Liver (tissue), 9 donors: ENCODE data around the gene AMOTL1. TPM values are rescaled to one million over a fixed set of nuclear protein-coding genes. Genes with fewer than 3 reads are reported as not detected.
A peak's percentile ranks its signal among the peaks of the same experiment; 100 is the strongest.

Experiments
- DNase-seq: peaks from one replicate; pipeline ENCODE4 v3.0.0-alpha.2; 2017; ENCODE audit warnings: low spot score
- H3K27ac ChIP-seq, 2 donors: one replicate each; pipeline ENCODE4 v1.7.0; 2013; ENCODE audit warnings: inconsistent platforms in 2 of 2, low read length in 2 of 2, control low read depth in 1 of 2, low read depth in 1 of 2, mild to moderate bottlenecking in 1 of 2
- H3K27me3 ChIP-seq, 4 donors: one replicate each; pipeline versions ENCODE4 v1.6.1 to v1.7.0; 2013; ENCODE audit warnings: low read length in 3 of 4, inconsistent platforms in 1 of 4, mild to moderate bottlenecking in 1 of 4, moderate library complexity in 1 of 4; ENCODE audit not compliant: control insufficient read depth in 4 of 4, insufficient read depth in 4 of 4
- H3K36me3 ChIP-seq, 4 donors: one replicate each; pipeline versions ENCODE4 v1.6.1 to v1.7.0; 2013; ENCODE audit warnings: low read length in 3 of 4, mild to moderate bottlenecking in 3 of 4, low read depth in 1 of 4, moderate library complexity in 1 of 4; ENCODE audit not compliant: control insufficient read depth in 4 of 4, insufficient read depth in 3 of 4
- H3K4me1 ChIP-seq, 4 donors: one replicate each; pipeline versions ENCODE4 v1.6.1 to v1.7.0; 2013; ENCODE audit warnings: low read length in 3 of 4, mild to moderate bottlenecking in 3 of 4, moderate library complexity in 1 of 4; ENCODE audit not compliant: control insufficient read depth in 4 of 4, insufficient read depth in 4 of 4
- H3K4me3 ChIP-seq, 3 donors: one replicate each; pipeline versions ENCODE4 v1.6.1 to v1.7.0; 2013; ENCODE audit warnings: low read length in 3 of 3, control low read depth in 1 of 3, low read depth in 1 of 3, mild to moderate bottlenecking in 1 of 3
- H3K9ac ChIP-seq, 2 donors: one replicate each; pipeline ENCODE4 v1.7.0; 2013; ENCODE audit warnings: low read length in 2 of 2, mild to moderate bottlenecking in 2 of 2, moderate library complexity in 2 of 2, control low read depth in 1 of 2, low read depth in 1 of 2
- H3K9me3 ChIP-seq, 4 donors: one replicate each; pipeline versions ENCODE4 v1.6.1 to v1.7.0; 2013; ENCODE audit warnings: low read length in 3 of 4; ENCODE audit not compliant: control insufficient read depth in 4 of 4
- EGR1 ChIP-seq, 2 donors: IDR thresholded peaks; 2 replicates each; pipeline ENCODE4 v1.6.1; 2016 to 2018; ENCODE audit warnings: antibody characterized with exemption in 2 of 2, low read depth in 2 of 2
- FOXA1 ChIP-seq: IDR thresholded peaks from 2 replicates; pipeline ENCODE4 v1.6.1; 2016; ENCODE audit warnings: antibody characterized with exemption
- FOXA2 ChIP-seq: IDR thresholded peaks from 2 replicates; pipeline ENCODE4 v1.6.1; 2016; ENCODE audit warnings: antibody characterized with exemption
- GABPA ChIP-seq, 2 donors: IDR thresholded peaks in 1 of 2; conservative IDR thresholded peaks in 1 of 2; 2 replicates each; pipeline ENCODE4 v1.6.1; 2016; ENCODE audit warnings: antibody characterized with exemption in 2 of 2, mild to moderate bottlenecking in 1 of 2, moderate library complexity in 1 of 2
- HNF4A ChIP-seq, 2 donors: conservative IDR thresholded peaks; 2 replicates each; pipeline ENCODE4 v1.6.1; 2016; ENCODE audit warnings: antibody characterized with exemption in 2 of 2, mild to moderate bottlenecking in 2 of 2
- HNF4G ChIP-seq: IDR thresholded peaks from 2 replicates; pipeline ENCODE4 v1.6.1; 2016; ENCODE audit warnings: antibody characterized with exemption
- JUND ChIP-seq, 2 donors: IDR thresholded peaks; 2 replicates each; pipeline ENCODE4 v1.6.1; 2016; ENCODE audit warnings: antibody characterized with exemption in 2 of 2
- NR2F2 ChIP-seq: IDR thresholded peaks from 2 replicates; pipeline ENCODE4 v1.6.1; 2016; ENCODE audit warnings: antibody characterized with exemption
- RAD21 ChIP-seq, 2 donors: IDR thresholded peaks; 2 replicates each; pipeline ENCODE4 v1.6.1; 2016; ENCODE audit warnings: antibody characterized with exemption in 2 of 2, mild to moderate bottlenecking in 2 of 2
- RXRA ChIP-seq, 2 donors: IDR thresholded peaks; 2 replicates each; pipeline ENCODE4 v1.6.1; 2017 to 2018; ENCODE audit warnings: antibody characterized with exemption in 2 of 2, mild to moderate bottlenecking in 1 of 2
- SP1 ChIP-seq: IDR thresholded peaks from 2 replicates; pipeline ENCODE4 v1.6.1; 2018; ENCODE audit warnings: antibody characterized with exemption, mild to moderate bottlenecking
- TAF1 ChIP-seq: conservative IDR thresholded peaks from 2 replicates; pipeline ENCODE4 v1.6.1; 2016; ENCODE audit warnings: antibody characterized with exemption, mild to moderate bottlenecking
- YY1 ChIP-seq: IDR thresholded peaks from 2 replicates; pipeline ENCODE4 v1.6.1; 2016; ENCODE audit warnings: antibody characterized with exemption, mild to moderate bottlenecking
- WGBS: extraction: QIAGEN DNeasy Blood & Tissue Kit; methylation state at CpG from one replicate; pipeline ENCODE4 v1.1.7; 2013; 5-methylcytosine and 5-hydroxymethylcytosine counted together
- polyA plus RNA-seq, 2 donors: library from polyadenylated mRNA; stranded (reverse) in 1 of 2; unstranded in 1 of 2; fragments of 200-250 nt in 1 of 2; fragments of >200 nt in 1 of 2; fragmentation: Nextera tagmentation in 1 of 2; extraction: Ambion mirVana in 1 of 2; gene quantifications; one replicate each; pipeline versions ENCODE4 v1.2.1 to v1.2.3, GENCODE V29; 2013 to 2015
- total RNA-seq, 2 donors: library from RNA; depleted of rRNA; stranded (reverse); fragments of >200 nt; gene quantifications; one replicate each; pipeline ENCODE4 v1.2.3, GENCODE V29; 2014
- TF ChIP-seq, protein P1 (sequence below): IDR thresholded peaks from 2 replicates; pipeline ENCODE4 v1.6.1; 2016; ENCODE audit warnings: antibody characterized with exemption
- TF ChIP-seq, protein P2 (sequence below): IDR thresholded peaks from 2 replicates; pipeline ENCODE4 v1.6.1; 2016; ENCODE audit warnings: antibody characterized with exemption
- TF ChIP-seq, protein P3 (sequence below): IDR thresholded peaks from 2 replicates; pipeline ENCODE4 v1.6.1; 2016; ENCODE audit warnings: antibody characterized with exemption, mild to moderate bottlenecking
- TF ChIP-seq, protein P4 (sequence below): IDR thresholded peaks from 2 replicates; pipeline ENCODE4 v1.6.1; 2016; ENCODE audit warnings: antibody characterized with exemption
- TF ChIP-seq, protein P5 (sequence below): fragments of 150-350 bp; IDR thresholded peaks from 2 replicates; pipeline ENCODE4 v1.5.1; 2017; ENCODE audit warnings: improper control_type of control experiment, low read depth, low read length; ENCODE audit not compliant: missing input control
- donor health status: healthy.
- donor health status: healthy.
- donor health status: healthy.
- donor health status: healthy.
- donor health status: healthy.

Gene AMOTL1
- total and polyA plus RNA-seq, 4 donors: 2.2 to 29.5 (median 7.2) TPM

DNA sequence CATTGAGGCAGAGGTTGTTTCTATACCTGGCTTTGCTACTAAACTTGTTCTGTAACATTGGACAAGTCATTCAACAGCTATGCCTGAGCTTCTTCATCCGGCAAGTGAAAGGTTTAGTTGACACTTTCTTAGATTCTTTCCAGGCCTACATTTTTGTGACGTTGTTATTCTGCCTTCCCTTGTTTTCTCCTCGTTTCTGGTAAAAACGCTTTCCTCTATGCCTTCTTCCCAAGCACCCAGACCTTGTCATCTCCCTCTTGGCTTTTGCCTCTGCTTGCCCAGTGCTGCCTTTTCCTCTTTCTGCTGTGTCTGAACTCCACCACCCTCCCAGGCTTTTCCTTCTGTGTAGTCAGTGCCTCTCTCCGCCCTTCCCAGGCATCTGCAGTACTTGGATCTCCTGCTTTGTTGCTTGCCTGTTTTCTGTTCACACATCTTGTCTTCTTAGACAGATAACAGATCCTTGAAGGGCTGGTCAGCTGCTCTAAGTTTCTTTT is 1.4 kb upstream of the AMOTL1 start:
- Histone ChIP-seq H3K4me3 (no peak overlapping the region), H3K9ac (no peak overlapping the region), H3K9me3 (no peaks in the 10 kb centered on the region), H3K4me1 (peaks cover 4 to 19% (median 13%) of the 10 kb centered on the region in 4 donors), H3K27me3 (no peaks in the 10 kb centered on the region), H3K36me3 (peaks cover 0 to 2% (median 0%) of the 10 kb centered on the region in 4 donors), H3K27ac (no peak overlapping the region)
- TF ChIP-seq HNF4A (conservative IDR thresholded peaks at IDR 0.05): no peak
- TF ChIP-seq FOXA1: no peak
- no peak for TF ChIP-seq FOXA2
- WGBS: 82% methylated on average over 5 of the region's 5 CpGs
- no peak for DNase-seq

DNA sequence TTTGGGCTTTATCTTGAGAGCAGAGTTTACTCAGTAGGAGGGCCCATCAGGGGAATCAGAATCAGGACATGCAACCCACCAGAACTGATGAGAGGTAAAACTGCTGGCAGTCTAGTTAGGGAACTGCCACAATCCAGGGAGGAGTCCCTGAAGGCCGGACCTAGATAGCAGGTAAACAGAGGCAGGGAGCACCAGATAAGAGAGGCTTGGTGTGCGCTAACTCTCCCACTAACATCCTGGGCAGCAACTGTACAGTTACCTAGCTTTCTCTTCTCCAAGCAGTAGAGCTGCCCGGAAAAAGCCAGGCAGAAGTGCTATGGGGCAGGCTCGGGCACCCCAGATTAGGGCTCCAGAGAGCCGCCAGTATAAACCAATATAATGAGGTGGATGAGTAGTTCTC is 865 bp upstream of the AMOTL1 start:
- peaks cover 3 to 19% (median 13%) of the 10 kb centered on the region in 4 donors for H3K4me1 ChIP-seq
- no peak for DNase-seq
- no peak overlapping the region for H3K4me3 ChIP-seq
- peak overlapping the region in 1 of 2 donors; percentile 79 for H3K27ac ChIP-seq
- H3K36me3 ChIP-seq: peaks cover 0 to 2% (median 0%) of the 10 kb centered on the region in 4 donors
- no peaks in the 10 kb centered on the region for H3K9me3 ChIP-seq
- WGBS: 88% methylated on average over 5 of the region's 5 CpGs
- TF ChIP-seq SP1 (no peak), HNF4G (no peak)
- no peak overlapping the region for H3K9ac ChIP-seq
- no peaks in the 10 kb centered on the region for H3K27me3 ChIP-seq

DNA sequence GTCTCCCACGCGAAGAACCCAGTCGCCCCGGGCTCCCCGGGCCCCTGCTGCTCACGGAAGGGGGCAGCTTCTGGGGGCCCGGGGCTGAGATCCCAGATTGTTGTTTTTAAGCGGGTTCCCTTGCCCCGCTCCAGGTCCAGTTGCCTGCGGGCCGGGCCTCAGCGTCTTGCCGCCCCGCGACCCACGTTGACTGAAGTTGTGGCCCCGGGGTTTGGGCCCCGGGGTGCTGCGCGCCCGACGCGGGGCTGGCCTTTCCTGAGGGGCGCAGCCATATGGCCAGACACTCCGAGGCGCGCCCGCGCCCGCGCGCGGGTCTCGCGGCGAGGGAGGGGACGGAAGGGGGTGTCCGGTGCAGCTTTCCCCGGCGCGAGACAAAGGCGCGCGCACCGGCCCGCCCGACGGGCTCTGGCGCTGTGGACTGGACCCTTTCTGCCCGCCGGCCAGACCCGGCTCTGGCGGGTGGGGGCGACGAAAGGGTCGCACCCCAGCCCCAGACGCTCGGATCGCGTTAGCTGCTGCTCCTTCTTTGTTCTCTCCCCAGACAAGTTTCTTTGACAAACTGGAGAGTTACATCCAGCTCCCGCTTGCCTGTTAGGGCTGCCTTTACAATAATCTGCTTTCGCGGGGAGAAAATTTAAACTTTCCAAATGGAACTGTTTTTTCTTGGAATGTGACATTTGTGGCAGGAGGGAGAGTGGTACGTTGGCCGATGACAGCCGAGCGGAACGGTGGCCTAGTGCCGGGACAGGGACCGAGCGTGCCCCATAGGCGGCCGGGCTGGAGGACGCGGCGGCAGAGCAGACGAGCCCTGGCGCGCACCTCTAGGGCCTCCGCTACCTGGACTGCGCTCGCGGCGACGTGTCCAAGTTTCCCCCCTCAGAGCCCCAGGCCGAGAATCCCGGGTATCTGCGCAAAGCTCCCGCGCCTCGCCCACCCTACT is 716 bp downstream of the AMOTL1 start:
- peak overlapping the region; percentile 79 to 85 for H3K27ac ChIP-seq
- peaks cover 0 to 2% (median 0%) of the 10 kb centered on the region in 4 donors for H3K36me3 ChIP-seq
- no peak for DNase-seq
- H3K9ac ChIP-seq: peak overlapping the region; percentile 78 to 79
- no peak for TF ChIP-seq TAF1
- no peak for TF ChIP-seq FOXA1
- TF ChIP-seq, protein P1, sequence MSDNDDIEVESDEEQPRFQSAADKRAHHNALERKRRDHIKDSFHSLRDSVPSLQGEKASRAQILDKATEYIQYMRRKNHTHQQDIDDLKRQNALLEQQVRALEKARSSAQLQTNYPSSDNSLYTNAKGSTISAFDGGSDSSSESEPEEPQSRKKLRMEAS: no peak
- TF ChIP-seq JUND (IDR thresholded peaks at IDR 0.05): no peak
- TF ChIP-seq, protein P2, sequence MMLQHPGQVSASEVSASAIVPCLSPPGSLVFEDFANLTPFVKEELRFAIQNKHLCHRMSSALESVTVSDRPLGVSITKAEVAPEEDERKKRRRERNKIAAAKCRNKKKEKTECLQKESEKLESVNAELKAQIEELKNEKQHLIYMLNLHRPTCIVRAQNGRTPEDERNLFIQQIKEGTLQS: no peak
- TF ChIP-seq EGR1 (IDR thresholded peaks at IDR 0.05; ENCODE audit: low read depth in 2 of 2): no peak
- no peak for TF ChIP-seq HNF4G
- TF ChIP-seq FOXA2: no peak
- TF ChIP-seq RXRA (IDR thresholded peaks at IDR 0.05): no peak
- TF ChIP-seq, protein P3, sequence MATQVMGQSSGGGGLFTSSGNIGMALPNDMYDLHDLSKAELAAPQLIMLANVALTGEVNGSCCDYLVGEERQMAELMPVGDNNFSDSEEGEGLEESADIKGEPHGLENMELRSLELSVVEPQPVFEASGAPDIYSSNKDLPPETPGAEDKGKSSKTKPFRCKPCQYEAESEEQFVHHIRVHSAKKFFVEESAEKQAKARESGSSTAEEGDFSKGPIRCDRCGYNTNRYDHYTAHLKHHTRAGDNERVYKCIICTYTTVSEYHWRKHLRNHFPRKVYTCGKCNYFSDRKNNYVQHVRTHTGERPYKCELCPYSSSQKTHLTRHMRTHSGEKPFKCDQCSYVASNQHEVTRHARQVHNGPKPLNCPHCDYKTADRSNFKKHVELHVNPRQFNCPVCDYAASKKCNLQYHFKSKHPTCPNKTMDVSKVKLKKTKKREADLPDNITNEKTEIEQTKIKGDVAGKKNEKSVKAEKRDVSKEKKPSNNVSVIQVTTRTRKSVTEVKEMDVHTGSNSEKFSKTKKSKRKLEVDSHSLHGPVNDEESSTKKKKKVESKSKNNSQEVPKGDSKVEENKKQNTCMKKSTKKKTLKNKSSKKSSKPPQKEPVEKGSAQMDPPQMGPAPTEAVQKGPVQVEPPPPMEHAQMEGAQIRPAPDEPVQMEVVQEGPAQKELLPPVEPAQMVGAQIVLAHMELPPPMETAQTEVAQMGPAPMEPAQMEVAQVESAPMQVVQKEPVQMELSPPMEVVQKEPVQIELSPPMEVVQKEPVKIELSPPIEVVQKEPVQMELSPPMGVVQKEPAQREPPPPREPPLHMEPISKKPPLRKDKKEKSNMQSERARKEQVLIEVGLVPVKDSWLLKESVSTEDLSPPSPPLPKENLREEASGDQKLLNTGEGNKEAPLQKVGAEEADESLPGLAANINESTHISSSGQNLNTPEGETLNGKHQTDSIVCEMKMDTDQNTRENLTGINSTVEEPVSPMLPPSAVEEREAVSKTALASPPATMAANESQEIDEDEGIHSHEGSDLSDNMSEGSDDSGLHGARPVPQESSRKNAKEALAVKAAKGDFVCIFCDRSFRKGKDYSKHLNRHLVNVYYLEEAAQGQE: no peak
- TF ChIP-seq, protein P4, sequence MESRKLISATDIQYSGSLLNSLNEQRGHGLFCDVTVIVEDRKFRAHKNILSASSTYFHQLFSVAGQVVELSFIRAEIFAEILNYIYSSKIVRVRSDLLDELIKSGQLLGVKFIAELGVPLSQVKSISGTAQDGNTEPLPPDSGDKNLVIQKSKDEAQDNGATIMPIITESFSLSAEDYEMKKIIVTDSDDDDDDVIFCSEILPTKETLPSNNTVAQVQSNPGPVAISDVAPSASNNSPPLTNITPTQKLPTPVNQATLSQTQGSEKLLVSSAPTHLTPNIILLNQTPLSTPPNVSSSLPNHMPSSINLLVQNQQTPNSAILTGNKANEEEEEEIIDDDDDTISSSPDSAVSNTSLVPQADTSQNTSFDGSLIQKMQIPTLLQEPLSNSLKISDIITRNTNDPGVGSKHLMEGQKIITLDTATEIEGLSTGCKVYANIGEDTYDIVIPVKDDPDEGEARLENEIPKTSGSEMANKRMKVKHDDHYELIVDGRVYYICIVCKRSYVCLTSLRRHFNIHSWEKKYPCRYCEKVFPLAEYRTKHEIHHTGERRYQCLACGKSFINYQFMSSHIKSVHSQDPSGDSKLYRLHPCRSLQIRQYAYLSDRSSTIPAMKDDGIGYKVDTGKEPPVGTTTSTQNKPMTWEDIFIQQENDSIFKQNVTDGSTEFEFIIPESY: no peak
- TF ChIP-seq GABPA (IDR thresholded peaks at IDR 0.05 in 1 of 2, conservative IDR thresholded peaks at IDR 0.05 in 1 of 2): no peak
- TF ChIP-seq, protein P5, sequence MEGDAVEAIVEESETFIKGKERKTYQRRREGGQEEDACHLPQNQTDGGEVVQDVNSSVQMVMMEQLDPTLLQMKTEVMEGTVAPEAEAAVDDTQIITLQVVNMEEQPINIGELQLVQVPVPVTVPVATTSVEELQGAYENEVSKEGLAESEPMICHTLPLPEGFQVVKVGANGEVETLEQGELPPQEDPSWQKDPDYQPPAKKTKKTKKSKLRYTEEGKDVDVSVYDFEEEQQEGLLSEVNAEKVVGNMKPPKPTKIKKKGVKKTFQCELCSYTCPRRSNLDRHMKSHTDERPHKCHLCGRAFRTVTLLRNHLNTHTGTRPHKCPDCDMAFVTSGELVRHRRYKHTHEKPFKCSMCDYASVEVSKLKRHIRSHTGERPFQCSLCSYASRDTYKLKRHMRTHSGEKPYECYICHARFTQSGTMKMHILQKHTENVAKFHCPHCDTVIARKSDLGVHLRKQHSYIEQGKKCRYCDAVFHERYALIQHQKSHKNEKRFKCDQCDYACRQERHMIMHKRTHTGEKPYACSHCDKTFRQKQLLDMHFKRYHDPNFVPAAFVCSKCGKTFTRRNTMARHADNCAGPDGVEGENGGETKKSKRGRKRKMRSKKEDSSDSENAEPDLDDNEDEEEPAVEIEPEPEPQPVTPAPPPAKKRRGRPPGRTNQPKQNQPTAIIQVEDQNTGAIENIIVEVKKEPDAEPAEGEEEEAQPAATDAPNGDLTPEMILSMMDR: no peak
- no peak for TF ChIP-seq RAD21 (IDR thresholded peaks at IDR 0.05)
- TF ChIP-seq HNF4A (conservative IDR thresholded peaks at IDR 0.05): no peak
- no peak for TF ChIP-seq NR2F2
- no peak for TF ChIP-seq YY1
- no peak for TF ChIP-seq SP1
- peak overlapping the region; percentile 75 to 93 (median 92) for H3K4me3 ChIP-seq
- H3K27me3 ChIP-seq: no peaks in the 10 kb centered on the region
- WGBS: 1% methylated on average over 91 of the region's 91 CpGs
- no peaks in the 10 kb centered on the region for H3K9me3 ChIP-seq
- peaks cover 0 to 10% (median 8%) of the 10 kb centered on the region in 4 donors for H3K4me1 ChIP-seq
